HepG2 (cell line): Measurements from ENCODE around the gene ERLEC1. TPM values are rescaled to one million over a fixed set of nuclear protein-coding genes. Genes with fewer than 3 reads are reported as not detected.

Experiments
- ATAC-seq: fragments of 200-7000 bp; cut with Tn5 transposase; 3 replicates; pipeline ENCODE4 v1.9.1; 2020; ENCODE audit warnings: mild to moderate bottlenecking, moderate library complexity
- BruUV-seq: library from RNA; stranded (reverse); fragments of 400-500 nt; replicated peaks from 2 replicates; lab custom pipeline; 2021; lab: Mats Ljungman, UMichigan
- CTCF ChIA-PET: fragments of 300-600 bp; formaldehyde crosslinking; extraction: SDS; loops from one replicate; lab custom pipeline; 2021; ENCODE audit warnings: low total read pairs, inconsistent platforms, low intra/inter-chr PET ratio; lab: Yijun Ruan, JAX
- POLR2A ChIA-PET: fragments of 350-600 bp; sonication (Branson Sonifier 250); formaldehyde crosslinking; loops from one replicate; lab custom pipeline; 2020; ENCODE audit warnings: antibody characterized with exemption, inconsistent platforms; lab: Yijun Ruan, JAX
- DNase-seq: peaks from one replicate; pipeline ENCODE4 v3.0.0-alpha.2; 2015; ENCODE audit warnings: low spot score
- FAIRE-seq: peaks from 3 replicates; lab custom pipeline; 2011; peaks lifted over from hg19 to GRCh38; lab: Jason Lieb, UNC
- H2AFZ ChIP-seq: one replicate; pipeline ENCODE4 v1.6.1; 2011; ENCODE audit warnings: low read length, inconsistent platforms
- H3K27ac ChIP-seq: fragments of 300-600 bp; 3 replicates; pipeline ENCODE4 v1.8.0; 2011; ENCODE audit warnings: mixed run types, mild to moderate bottlenecking, mixed read lengths, low read length, inconsistent platforms; ENCODE audit not compliant: insufficient read depth; ENCODE audit errors: extremely low read length
- H3K27me3 ChIP-seq, 2 experiments: fragments of 200-600 bp in 1 of 2; 2 replicates in 1 of 2; 3 replicates in 1 of 2; pipeline versions ENCODE4 v1.6.0 to v1.8.0; 2011; ENCODE audit warnings: low read length in 2 of 2, mild to moderate bottlenecking in 2 of 2, moderate library complexity in 2 of 2, inconsistent platforms in 1 of 2; ENCODE audit not compliant: insufficient read depth in 2 of 2, control insufficient read depth in 1 of 2
- H3K36me3 ChIP-seq, 2 experiments: fragments of 200-600 bp in 1 of 2; replicated peaks in 1 of 2; 2 replicates in 1 of 2; 3 replicates in 1 of 2; pipeline versions ENCODE4 v1.5.1 to v1.8.0; 2011; ENCODE audit warnings: low read length in 2 of 2, inconsistent platforms in 1 of 2; ENCODE audit not compliant: insufficient read depth in 2 of 2, control insufficient read depth in 1 of 2
- H3K4me1 ChIP-seq: 2 replicates; pipeline ENCODE4 v1.5.1; 2012; ENCODE audit warnings: low read length, inconsistent platforms; ENCODE audit not compliant: insufficient read depth
- H3K4me2 ChIP-seq: 2 replicates; pipeline ENCODE4 v1.6.0; 2011; ENCODE audit warnings: low read depth, low read length, inconsistent platforms
- H3K4me3 ChIP-seq, 3 experiments: fragments of 200-600 bp in 1 of 3; sonication (generic), shearing (Covaris generic) in 1 of 3; replicated peaks in 1 of 3; 2 replicates each; pipeline ENCODE4 v1.5.1; 2011 to 2016; ENCODE audit warnings: low read length in 3 of 3, inconsistent platforms in 2 of 3, low read depth in 2 of 3, mild to moderate bottlenecking in 2 of 3, control low read depth in 1 of 3, mixed read lengths in 1 of 3; ENCODE audit not compliant: insufficient read depth in 1 of 3
- H3K79me2 ChIP-seq: one replicate; pipeline ENCODE4 v1.6.1; 2011; ENCODE audit warnings: low read length, inconsistent platforms; ENCODE audit not compliant: insufficient read depth
- H3K9ac ChIP-seq: 2 replicates; pipeline ENCODE4 v1.6.0; 2011; ENCODE audit warnings: mild to moderate bottlenecking, low read depth, low read length, inconsistent platforms; ENCODE audit not compliant: insufficient read depth
- H3K9me3 ChIP-seq: 2 replicates; pipeline ENCODE4 v1.5.1; 2012; ENCODE audit warnings: mild to moderate bottlenecking, low read length
- H4K20me1 ChIP-seq: 2 replicates; pipeline ENCODE4 v1.6.0; 2011; ENCODE audit warnings: inconsistent platforms, mild to moderate bottlenecking, low read length, moderate library complexity; ENCODE audit not compliant: insufficient read depth
- ARNT ChIP-seq: fragments of 450-650 bp; IDR thresholded peaks from 2 replicates; pipeline ENCODE4 v1.6.1; 2017
- CHD4 ChIP-seq: fragments of 200-600 bp; sonication (generic); IDR thresholded peaks from 2 replicates; pipeline ENCODE4 v1.7.0; 2017; ENCODE audit warnings: mild to moderate bottlenecking, low read length, borderline replicate concordance
- CREB1 ChIP-seq, 2 experiments: fragments of 450-650 bp in 1 of 2; IDR thresholded peaks; 2 replicates each; pipeline ENCODE4 v1.6.1; 2016 to 2017; ENCODE audit warnings: control low read depth in 1 of 2, mild to moderate bottlenecking in 1 of 2, missing compliant biosample characterization in 1 of 2, missing genetic modification characterization in 1 of 2
- FOSL2 ChIP-seq: sonication (generic); formaldehyde crosslinking; IDR thresholded peaks from 2 replicates; pipeline ENCODE4 v1.4.0; 2020; ENCODE audit warnings: missing genetic modification reagents
- PCBP2 ChIP-seq: fragments of 200-400 bp; formaldehyde crosslinking; optimal IDR thresholded peaks from 2 replicates; pipeline ENCODE3; 2018; ENCODE audit warnings: low read length, low read depth; ENCODE audit not compliant: poor library complexity, severe bottlenecking
- RARA ChIP-seq: IDR thresholded peaks from 2 replicates; pipeline ENCODE4 v1.6.1; 2016; ENCODE audit warnings: missing genetic modification reagents, missing compliant biosample characterization
- ZMYM4 ChIP-seq: sonication (generic); formaldehyde crosslinking; IDR thresholded peaks from 2 replicates; pipeline ENCODE4 v1.8.1; 2023; ENCODE audit warnings: mild to moderate bottlenecking, missing genetic modification reagents
- ZNF136 ChIP-seq: sonication (generic); formaldehyde crosslinking; IDR thresholded peaks from 2 replicates; pipeline ENCODE4 v1.8.1; 2022; ENCODE audit warnings: low read depth, mild to moderate bottlenecking, moderate library complexity, missing genetic modification reagents
- ZNF24 ChIP-seq: fragments of 450-650 bp; IDR thresholded peaks from 2 replicates; pipeline ENCODE4 v1.6.1; 2017; ENCODE audit warnings: antibody characterized with exemption, mild to moderate bottlenecking
- WGBS: methylation state at CpG from one replicate; pipeline ENCODE4 v1.1.6; 2017; ENCODE audit warnings: low lambda C conversion rate; 5-methylcytosine and 5-hydroxymethylcytosine counted together
- in situ Hi-C: cut with HindIII; loops from 2 replicates; pipeline ENCODE4 v1.10.0; 2017; ENCODE audit warnings: low pct_unique_long_range_greater_than_20kb; ENCODE audit not compliant: extremely low pct_ligation_motif_present
- intact Hi-C: fragments of 100-400 bp; cut with micrococcal nuclease; formaldehyde crosslinking; loops from one replicate; pipeline ENCODE4 v1.10.0; 2022; ENCODE audit not compliant: unreplicated experiment
- polyA plus RNA-seq, 8 experiments: library from polyadenylated mRNA; depleted of rRNA in 3 of 8; stranded (reverse) in 7 of 8; unstranded in 1 of 8; fragments of >200 nt; fragmentation: Illumina TruSeq in 4 of 8; extraction: Trizol in 4 of 8; gene quantifications; 2 replicates each; pipeline versions ENCODE4 v1.2.1 to v1.2.3, GENCODE V29; 2011 to 2016; ENCODE audit warnings: low read depth in 4 of 8, missing spikeins in 1 of 8, mixed read lengths in 1 of 8; ENCODE audit not compliant: insufficient read depth in 1 of 8
- total RNA-seq, 5 experiments: library from RNA; depleted of rRNA; stranded (reverse); fragments of >200 nt; fragmentation: Illumina TruSeq; extraction: Trizol; gene quantifications; 2 replicates each; pipeline ENCODE4 v1.2.3, GENCODE V29; 2016; ENCODE audit warnings: low read depth in 1 of 5
- TF ChIP-seq, protein P1 (sequence below): sonication (generic); formaldehyde crosslinking; conservative IDR thresholded peaks from 2 replicates; pipeline ENCODE4 v1.8.1; 2023; ENCODE audit warnings: missing genetic modification reagents
- TF ChIP-seq, protein P2 (sequence below): IDR thresholded peaks from 2 replicates; pipeline ENCODE4 v1.6.1; 2016; ENCODE audit warnings: missing genetic modification reagents, missing compliant biosample characterization
- TF ChIP-seq, protein P3 (sequence below): sonication (generic); formaldehyde crosslinking; IDR thresholded peaks from 2 replicates; pipeline ENCODE4 v1.4.0; 2020; ENCODE audit warnings: missing genetic modification reagents, borderline replicate concordance

Gene ERLEC1
- total and polyA plus RNA-seq, 2 of the 13 experiments (the other 11 are each of a cell fraction or from before 2014, with no cell fraction given): 87.3 to 88.4 TPM

DNA sequence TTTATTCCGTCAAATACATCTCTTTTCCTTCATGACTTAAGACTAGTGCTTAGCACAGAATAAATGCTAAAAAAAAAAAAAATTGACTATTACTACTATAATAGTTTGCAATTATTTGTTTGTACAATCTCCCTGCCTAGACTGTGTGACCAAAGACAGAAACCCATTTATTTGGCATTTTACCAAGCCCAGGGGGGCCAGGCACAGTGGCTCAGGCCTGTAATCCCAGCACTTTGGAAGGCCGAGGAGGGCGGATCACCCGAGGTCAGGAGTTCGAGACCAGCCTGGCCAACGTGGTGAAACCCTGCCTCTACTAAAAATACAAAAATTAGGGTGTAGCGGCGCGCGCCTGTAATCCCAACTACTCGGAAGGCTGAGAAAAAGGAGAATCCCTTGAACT, 1.5 kb upstream of the ERLEC1 start:
- Histone ChIP-seq H3K9me3 (no peaks in the 10 kb centered on the region), H3K27ac (peak overlapping the region; percentile 83), H3K4me2 (peak overlapping the region; percentile 87), H3K4me3 (peak overlapping the region; percentile 72 to 98 (median 95)), H3K9ac (peak overlapping the region; percentile 90), H3K27me3 (peaks cover 0 to 6% of the 10 kb centered on the region in 2 experiments; a peak in 1 of 5 replicates), H3K79me2 (peaks cover 93% of the 10 kb centered on the region), H3K36me3 (peaks cover 6 to 12% of the 10 kb centered on the region in 2 experiments; a peak in 4 of 5 replicates), H4K20me1 (no peaks in the 10 kb centered on the region), H2AFZ (no peak overlapping the region), H3K4me1 (peaks cover 53% of the 10 kb centered on the region)
- ATAC-seq: no peak
- CTCF ChIA-PET: no interaction called here
- no peak for DNase-seq
- POLR2A ChIA-PET: interaction anchor here (1.4 to 4.8 kb wide), 2 partner anchors 16 to 186 kb away, joined by 5 to 53 read pairs; partner anchors contain the start of genes CHAC2 and PSME4
- FAIRE-seq: no peak
- BruUV-seq: no TSS peak
- in situ Hi-C loops (no loop called here), intact Hi-C loops (no loop called here)
- WGBS: 51% methylated on average over 11 of the region's 11 CpGs
- no peak for TF ChIP-seq ARNT
- TF ChIP-seq ZNF24: no peak
- peak; percentile 31; the same call in 1 of the 2 replicates for TF ChIP-seq CHD4
- TF ChIP-seq FOSL2 (CRISPR knock-in tag): no peak
- TF ChIP-seq ZMYM4 (CRISPR knock-in tag): 0 out of 2 replicates have a peak, but pooled peaks have one; percentile 19
- TF ChIP-seq, protein P1, sequence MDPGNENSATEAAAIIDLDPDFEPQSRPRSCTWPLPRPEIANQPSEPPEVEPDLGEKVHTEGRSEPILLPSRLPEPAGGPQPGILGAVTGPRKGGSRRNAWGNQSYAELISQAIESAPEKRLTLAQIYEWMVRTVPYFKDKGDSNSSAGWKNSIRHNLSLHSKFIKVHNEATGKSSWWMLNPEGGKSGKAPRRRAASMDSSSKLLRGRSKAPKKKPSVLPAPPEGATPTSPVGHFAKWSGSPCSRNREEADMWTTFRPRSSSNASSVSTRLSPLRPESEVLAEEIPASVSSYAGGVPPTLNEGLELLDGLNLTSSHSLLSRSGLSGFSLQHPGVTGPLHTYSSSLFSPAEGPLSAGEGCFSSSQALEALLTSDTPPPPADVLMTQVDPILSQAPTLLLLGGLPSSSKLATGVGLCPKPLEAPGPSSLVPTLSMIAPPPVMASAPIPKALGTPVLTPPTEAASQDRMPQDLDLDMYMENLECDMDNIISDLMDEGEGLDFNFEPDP (CRISPR knock-in tag): 0 out of 2 replicates have a peak, but pooled peaks have one; percentile 44
- no peak for TF ChIP-seq PCBP2
- TF ChIP-seq RARA (CRISPR knock-in tag): no peak
- TF ChIP-seq, protein P2, sequence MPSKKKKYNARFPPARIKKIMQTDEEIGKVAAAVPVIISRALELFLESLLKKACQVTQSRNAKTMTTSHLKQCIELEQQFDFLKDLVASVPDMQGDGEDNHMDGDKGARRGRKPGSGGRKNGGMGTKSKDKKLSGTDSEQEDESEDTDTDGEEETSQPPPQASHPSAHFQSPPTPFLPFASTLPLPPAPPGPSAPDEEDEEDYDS (CRISPR knock-in tag): no peak
- TF ChIP-seq ZNF136 (CRISPR knock-in tag): no peak
- TF ChIP-seq CREB1 (IDR thresholded peaks at IDR 0.05): no peak
- TF ChIP-seq CREB1 (CRISPR knock-in tag; IDR thresholded peaks at IDR 0.05): 0 out of 2 replicates have a peak, but pooled peaks have one; percentile 16
- TF ChIP-seq, protein P3, sequence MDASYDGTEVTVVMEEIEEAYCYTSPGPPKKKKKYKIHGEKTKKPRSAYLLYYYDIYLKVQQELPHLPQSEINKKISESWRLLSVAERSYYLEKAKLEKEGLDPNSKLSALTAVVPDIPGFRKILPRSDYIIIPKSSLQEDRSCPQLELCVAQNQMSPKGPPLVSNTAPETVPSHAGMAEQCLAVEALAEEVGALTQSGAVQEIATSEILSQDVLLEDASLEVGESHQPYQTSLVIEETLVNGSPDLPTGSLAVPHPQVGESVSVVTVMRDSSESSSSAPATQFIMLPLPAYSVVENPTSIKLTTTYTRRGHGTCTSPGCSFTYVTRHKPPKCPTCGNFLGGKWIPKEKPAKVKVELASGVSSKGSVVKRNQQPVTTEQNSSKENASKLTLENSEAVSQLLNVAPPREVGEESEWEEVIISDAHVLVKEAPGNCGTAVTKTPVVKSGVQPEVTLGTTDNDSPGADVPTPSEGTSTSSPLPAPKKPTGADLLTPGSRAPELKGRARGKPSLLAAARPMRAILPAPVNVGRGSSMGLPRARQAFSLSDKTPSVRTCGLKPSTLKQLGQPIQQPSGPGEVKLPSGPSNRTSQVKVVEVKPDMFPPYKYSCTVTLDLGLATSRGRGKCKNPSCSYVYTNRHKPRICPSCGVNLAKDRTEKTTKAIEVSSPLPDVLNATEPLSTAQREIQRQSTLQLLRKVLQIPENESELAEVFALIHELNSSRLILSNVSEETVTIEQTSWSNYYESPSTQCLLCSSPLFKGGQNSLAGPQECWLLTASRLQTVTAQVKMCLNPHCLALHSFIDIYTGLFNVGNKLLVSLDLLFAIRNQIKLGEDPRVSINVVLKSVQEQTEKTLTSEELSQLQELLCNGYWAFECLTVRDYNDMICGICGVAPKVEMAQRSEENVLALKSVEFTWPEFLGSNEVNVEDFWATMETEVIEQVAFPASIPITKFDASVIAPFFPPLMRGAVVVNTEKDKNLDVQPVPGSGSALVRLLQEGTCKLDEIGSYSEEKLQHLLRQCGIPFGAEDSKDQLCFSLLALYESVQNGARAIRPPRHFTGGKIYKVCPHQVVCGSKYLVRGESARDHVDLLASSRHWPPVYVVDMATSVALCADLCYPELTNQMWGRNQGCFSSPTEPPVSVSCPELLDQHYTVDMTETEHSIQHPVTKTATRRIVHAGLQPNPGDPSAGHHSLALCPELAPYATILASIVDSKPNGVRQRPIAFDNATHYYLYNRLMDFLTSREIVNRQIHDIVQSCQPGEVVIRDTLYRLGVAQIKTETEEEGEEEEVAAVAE (CRISPR knock-in tag): no peak
